Upper lobe of left lung (tissue), 6 donors: ENCODE measurements around the gene RFX2. TPM values are rescaled to one million over a fixed set of nuclear protein-coding genes. Genes with fewer than 3 reads are reported as not detected.

Source experiments
- ATAC-seq, 2 donors: fragments of 200-7000 bp; cut with Tn5 transposase; one replicate each; pipeline ENCODE4 v1.9.1; 2022; ENCODE audit warnings: mild to moderate bottlenecking in 2 of 2, moderate library complexity in 2 of 2; ENCODE audit not compliant: low FRiP score in 2 of 2
- DNase-seq, 2 donors: peaks; one replicate each; pipeline ENCODE4 v3.0.0-alpha.2; 2019 to 2020
- H3K27ac ChIP-seq, 4 donors: fragments of 200-600 bp; sonication (generic); one replicate each; pipeline ENCODE4 v1.5.1; 2016 to 2019
- H3K27me3 ChIP-seq, 4 donors: fragments of 200-600 bp; sonication (generic); one replicate each; pipeline ENCODE4 v1.5.1; 2017 to 2019
- H3K36me3 ChIP-seq, 4 donors: fragments of 200-600 bp; sonication (generic); one replicate each; pipeline ENCODE4 v1.5.1; 2016 to 2019
- H3K4me1 ChIP-seq, 4 donors: fragments of 200-600 bp; sonication (generic); one replicate each; pipeline ENCODE4 v1.5.1; 2018 to 2019
- H3K4me3 ChIP-seq, 4 donors: fragments of 200-600 bp; sonication (generic); one replicate each; pipeline ENCODE4 v1.5.1; 2017 to 2019; ENCODE audit warnings: mild to moderate bottlenecking in 2 of 4, moderate library complexity in 1 of 4
- H3K9me3 ChIP-seq, 4 donors: fragments of 200-600 bp; sonication (generic); one replicate each; pipeline ENCODE4 v1.5.1; 2018 to 2019
- EP300 ChIP-seq, 4 donors: sonication (generic); formaldehyde crosslinking; IDR thresholded peaks; one replicate each; pipeline ENCODE4 v1.5.1; 2017; ENCODE audit warnings: antibody characterized with exemption in 4 of 4, control low read depth in 2 of 4
- POLR2A ChIP-seq, 4 donors: fragments of 450-650 bp; IDR thresholded peaks; one replicate each; pipeline ENCODE4 v1.5.1; 2016 to 2017; ENCODE audit warnings: antibody characterized with exemption in 4 of 4, mild to moderate bottlenecking in 2 of 4
- POLR2AphosphoS5 ChIP-seq, 2 donors: sonication (generic); formaldehyde crosslinking; IDR thresholded peaks; one replicate each; pipeline ENCODE4 v1.5.1; 2017; ENCODE audit warnings: antibody characterized with exemption in 2 of 2
- WGBS, 2 donors: methylation state at CpG; one replicate each; pipeline ENCODE4 v1.1.5; 2017 to 2018; 5-methylcytosine and 5-hydroxymethylcytosine counted together
- total RNA-seq, 6 donors: library from RNA; depleted of rRNA in 4 of 6; stranded (reverse); fragments of >200 nt in 4 of 6; gene quantifications; one replicate each; pipeline versions ENCODE4 v1.1.0 to v1.2.1, GENCODE V29; 2016 to 2021
- TF ChIP-seq, protein P1 (sequence below), 6 experiments: fragments of 450-650 bp in 4 of 6; fragments of 200-600 bp in 2 of 6; sonication (generic) in 2 of 6; IDR thresholded peaks; one replicate each; pipeline ENCODE4 v1.5.1; 2016 to 2019; ENCODE audit warnings: antibody characterized with exemption in 6 of 6
- donor health status: DM: no; HTN: no; CAD: no; lungs with moderate emphysema.
- donor health status: DM: no; HTN: yes; CAD: no; lungs with severe emphysema.

RFX2 gene
- total RNA-seq, 6 donors from 2014 or later, result 14.3 to 111 (median 28.6) TPM

DNA sequence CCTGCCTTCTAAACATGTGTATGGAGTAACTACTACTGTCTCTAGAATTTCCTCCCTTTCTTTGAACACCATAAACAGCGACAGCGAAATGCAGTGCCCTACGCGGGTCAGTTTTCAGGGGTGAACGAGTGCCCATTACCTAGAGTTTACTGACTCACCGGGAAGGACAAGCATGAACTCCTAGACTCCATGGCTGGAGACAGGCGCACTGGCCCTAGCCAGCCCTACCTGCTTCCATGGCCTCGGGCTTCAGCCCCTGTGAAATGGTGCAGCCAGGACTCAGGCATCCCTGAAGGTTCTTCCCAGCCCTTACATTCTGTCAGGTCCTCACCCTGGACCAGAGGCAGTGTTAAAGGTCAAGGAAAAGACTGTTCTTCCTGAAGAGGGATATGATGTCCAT, 140.8 kb downstream of the RFX2 start:
- no peak for DNase-seq
- peak overlapping the region in 3 of 4 donors; percentile 73 to 83 (median 82) for H3K27ac ChIP-seq

DNA sequence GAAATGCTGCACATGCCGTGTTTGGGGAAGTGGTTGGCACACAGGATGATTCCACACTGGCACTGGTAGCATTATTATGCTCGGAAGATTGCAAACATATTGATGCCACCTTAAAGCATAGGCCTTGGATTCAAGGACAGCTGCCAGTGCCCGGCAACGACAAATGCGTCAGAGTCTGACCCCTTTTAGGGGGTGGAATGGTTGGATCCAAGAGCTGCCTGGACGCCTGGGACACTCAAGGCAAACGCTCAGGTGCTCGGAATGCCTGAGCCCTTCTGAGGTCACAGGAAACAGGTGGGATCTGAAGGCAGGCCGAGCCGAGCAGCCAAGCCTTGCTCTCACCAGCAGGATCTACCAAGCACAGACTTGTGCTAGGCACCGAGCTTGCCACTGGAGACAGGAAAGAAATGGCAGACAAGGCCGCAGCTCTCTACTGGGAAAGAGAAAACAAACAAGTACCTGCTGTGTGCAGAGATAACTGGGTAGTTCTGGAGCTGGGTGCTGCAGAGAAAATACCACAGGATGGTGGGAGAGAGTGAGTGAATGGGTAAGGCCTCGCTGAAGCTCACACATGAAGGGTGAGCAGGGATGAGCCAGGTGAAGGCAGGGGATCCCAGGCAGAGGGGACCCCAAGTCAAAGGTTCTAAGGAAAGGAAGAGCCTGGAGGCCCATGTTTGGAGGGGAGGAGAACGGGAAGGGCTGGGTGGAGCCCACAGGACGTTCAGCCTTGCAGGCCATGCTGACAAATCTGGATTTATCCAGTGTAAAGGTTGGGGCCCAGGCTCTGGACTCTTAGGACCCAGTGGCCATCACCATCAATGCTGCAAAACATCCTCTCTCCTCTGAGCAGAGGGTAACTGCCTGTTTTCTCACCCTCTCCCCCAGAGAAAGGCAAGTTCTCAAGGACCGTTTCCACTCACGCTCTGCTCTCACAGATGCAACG, 141.6 kb downstream of the RFX2 start:
- Histone ChIP-seq H3K27ac (peak overlapping the region; percentile 72 to 83 (median 78)), H3K4me3 (no peak overlapping the region), H3K36me3 (peaks cover 0 to 14% (median 6%) of the 10 kb centered on the region in 4 donors), H3K4me1 (peaks cover 53 to 81% (median 65%) of the 10 kb centered on the region in 4 donors), H3K9me3 (no peaks in the 10 kb centered on the region), H3K27me3 (no peaks in the 10 kb centered on the region)
- TF ChIP-seq, protein P1, sequence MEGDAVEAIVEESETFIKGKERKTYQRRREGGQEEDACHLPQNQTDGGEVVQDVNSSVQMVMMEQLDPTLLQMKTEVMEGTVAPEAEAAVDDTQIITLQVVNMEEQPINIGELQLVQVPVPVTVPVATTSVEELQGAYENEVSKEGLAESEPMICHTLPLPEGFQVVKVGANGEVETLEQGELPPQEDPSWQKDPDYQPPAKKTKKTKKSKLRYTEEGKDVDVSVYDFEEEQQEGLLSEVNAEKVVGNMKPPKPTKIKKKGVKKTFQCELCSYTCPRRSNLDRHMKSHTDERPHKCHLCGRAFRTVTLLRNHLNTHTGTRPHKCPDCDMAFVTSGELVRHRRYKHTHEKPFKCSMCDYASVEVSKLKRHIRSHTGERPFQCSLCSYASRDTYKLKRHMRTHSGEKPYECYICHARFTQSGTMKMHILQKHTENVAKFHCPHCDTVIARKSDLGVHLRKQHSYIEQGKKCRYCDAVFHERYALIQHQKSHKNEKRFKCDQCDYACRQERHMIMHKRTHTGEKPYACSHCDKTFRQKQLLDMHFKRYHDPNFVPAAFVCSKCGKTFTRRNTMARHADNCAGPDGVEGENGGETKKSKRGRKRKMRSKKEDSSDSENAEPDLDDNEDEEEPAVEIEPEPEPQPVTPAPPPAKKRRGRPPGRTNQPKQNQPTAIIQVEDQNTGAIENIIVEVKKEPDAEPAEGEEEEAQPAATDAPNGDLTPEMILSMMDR (IDR thresholded peaks at IDR 0.05), result peak in 1 of 6 experiments; percentile 6
- no peak for TF ChIP-seq EP300 (IDR thresholded peaks at IDR 0.05)
- WGBS, 2 donors, result 42 to 50% methylated on average over 13 to 18 of the region's 18 CpGs
- peak; percentile 11 to 89 for ATAC-seq
- peak in 1 of 2 donors; percentile 77 for DNase-seq

More for the DNA sequence above, 140.8 kb downstream of the RFX2 start:
- ATAC-seq, result no peak
- H3K36me3 ChIP-seq, result peaks cover 0 to 22% (median 8%) of the 10 kb centered on the region in 4 donors
- no peaks in the 10 kb centered on the region for H3K9me3 ChIP-seq
- TF ChIP-seq POLR2AphosphoS5 (IDR thresholded peaks at IDR 0.05) (no peak), POLR2A (IDR thresholded peaks at IDR 0.05) (no peak), EP300 (IDR thresholded peaks at IDR 0.05) (no peak)
- TF ChIP-seq, protein P1 (IDR thresholded peaks at IDR 0.05), result no peak
- no peak overlapping the region for H3K4me3 ChIP-seq
- H3K4me1 ChIP-seq, result peaks cover 54 to 80% (median 66%) of the 10 kb centered on the region in 4 donors
- 68 to 76% methylated on average over 8 of the region's 8 CpGs for WGBS, 2 donors
- H3K27me3 ChIP-seq, result no peaks in the 10 kb centered on the region

DNA sequence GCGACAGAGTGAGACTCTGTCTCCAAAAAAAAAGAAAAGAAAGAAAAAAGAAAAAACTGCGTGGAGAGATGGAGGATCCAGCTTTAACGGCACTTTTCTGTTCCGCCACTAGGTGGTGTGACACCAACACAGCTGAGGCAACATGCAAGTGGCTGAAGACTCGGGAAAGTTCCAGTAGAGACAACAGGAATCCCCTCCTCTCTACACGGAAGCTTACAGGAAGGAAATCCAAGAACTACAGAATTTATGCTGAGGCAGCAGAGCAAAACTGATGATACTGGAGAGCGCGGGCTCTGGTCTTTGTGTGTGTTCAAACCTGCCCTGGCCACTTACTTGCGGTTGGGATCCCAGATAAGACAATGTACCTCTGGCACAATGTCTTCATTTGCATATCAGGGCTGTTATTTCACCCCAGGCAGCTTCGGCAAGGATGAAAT, 142.3 kb downstream of the RFX2 start:
- DNase-seq (peak in 1 of 2 donors; percentile 74), ATAC-seq (peak; percentile 74 to 85)
- Histone ChIP-seq H3K4me1 (peaks cover 60 to 81% (median 67%) of the 10 kb centered on the region in 4 donors), H3K4me3 (no peak overlapping the region), H3K27ac (peak overlapping the region; percentile 72 to 83 (median 78)), H3K27me3 (no peaks in the 10 kb centered on the region), H3K9me3 (no peaks in the 10 kb centered on the region), H3K36me3 (peaks cover 0 to 8% (median 0%) of the 10 kb centered on the region in 4 donors)
- TF ChIP-seq, protein P1 (IDR thresholded peaks at IDR 0.05), result peak; percentile 72 to 89 (median 82)
- TF ChIP-seq POLR2A (IDR thresholded peaks at IDR 0.05) (no peak), POLR2AphosphoS5 (IDR thresholded peaks at IDR 0.05) (peak in 1 of 2 donors; percentile 8), EP300 (IDR thresholded peaks at IDR 0.05) (peak in 1 of 4 donors; percentile 59)
- WGBS, 2 donors, result 1 to 8% methylated on average over 7 to 10 of the region's 10 CpGs

DNA sequence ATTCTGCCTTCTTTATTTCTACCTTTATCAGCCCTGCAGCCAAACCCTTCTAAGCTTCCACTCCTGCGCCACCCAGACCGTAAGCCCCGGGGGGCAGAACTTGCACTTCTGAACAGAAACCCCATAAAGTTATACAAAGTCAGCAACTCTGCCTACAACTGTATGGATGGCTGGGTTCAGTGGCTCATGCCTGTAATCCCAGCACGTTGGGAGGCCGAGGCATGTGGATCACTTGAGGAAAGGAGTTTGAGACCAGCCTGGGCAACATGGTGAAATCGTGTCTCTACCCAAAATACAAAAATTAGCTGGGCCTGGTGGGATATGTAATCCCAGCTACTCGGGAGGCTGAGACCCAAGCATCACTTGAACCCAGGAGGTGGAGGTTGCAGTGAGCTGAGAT, 142.7 kb downstream of the RFX2 start:
- DNase-seq (no peak), ATAC-seq (no peak)
- Histone ChIP-seq H3K36me3 (peaks cover 0 to 8% (median 0%) of the 10 kb centered on the region in 4 donors), H3K27ac (peak overlapping the region; percentile 9 to 83 (median 57)), H3K9me3 (no peaks in the 10 kb centered on the region), H3K4me3 (no peak overlapping the region), H3K27me3 (no peaks in the 10 kb centered on the region), H3K4me1 (peaks cover 64 to 82% (median 72%) of the 10 kb centered on the region in 4 donors)
- WGBS, 2 donors, result 46 to 51% methylated on average over 7 of the region's 7 CpGs
- TF ChIP-seq, protein P1 (IDR thresholded peaks at IDR 0.05), result no peak
- no peak for TF ChIP-seq POLR2A (IDR thresholded peaks at IDR 0.05)
